DLD1 (cell line): ENCODE data around the gene LPP.

Experiments
- in situ Hi-C: cut with HindIII; loops from 2 replicates; pipeline ENCODE4 v1.10.0; 2017; ENCODE audit warnings: low sequenced_read_pairs

The LPP gene

DNA sequence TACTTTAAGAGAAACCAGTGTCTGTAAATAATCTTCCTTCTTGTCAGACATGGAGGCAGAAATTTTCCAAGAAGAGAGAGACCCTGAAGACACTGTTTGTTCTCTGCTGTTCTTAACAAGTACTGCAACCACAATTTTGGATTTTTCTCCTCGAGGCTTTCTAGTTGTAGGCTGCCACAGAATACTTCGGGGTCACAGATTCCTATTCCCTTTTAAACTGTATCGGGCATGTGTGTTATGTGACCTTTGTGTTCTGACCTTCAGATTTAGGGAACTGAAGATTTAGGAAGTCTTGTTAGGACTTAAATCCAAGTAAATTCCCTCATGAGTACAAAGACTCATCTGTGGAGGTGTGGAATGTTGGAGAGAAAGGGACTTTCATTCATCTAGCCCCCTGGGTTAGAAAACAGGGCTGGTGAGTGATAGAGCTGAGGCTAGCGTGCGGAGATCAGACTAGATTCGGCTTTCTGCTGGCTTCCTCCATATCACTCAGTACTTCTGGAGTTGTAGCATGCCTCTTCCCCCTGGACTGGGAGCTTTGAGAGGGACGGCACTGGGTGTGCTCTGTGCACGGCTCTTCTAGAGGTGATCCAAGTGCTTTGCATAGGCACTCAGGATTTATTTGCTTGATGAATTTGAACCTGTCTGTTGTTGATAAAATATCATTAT is 237.0 kb downstream of the LPP start:
- in situ Hi-C loops: no loop called here

- in situ Hi-C loops: no loop called here
Measured at GRCh38 chr3:188391592-188391991, 237.6 kb downstream of the LPP start.

DNA sequence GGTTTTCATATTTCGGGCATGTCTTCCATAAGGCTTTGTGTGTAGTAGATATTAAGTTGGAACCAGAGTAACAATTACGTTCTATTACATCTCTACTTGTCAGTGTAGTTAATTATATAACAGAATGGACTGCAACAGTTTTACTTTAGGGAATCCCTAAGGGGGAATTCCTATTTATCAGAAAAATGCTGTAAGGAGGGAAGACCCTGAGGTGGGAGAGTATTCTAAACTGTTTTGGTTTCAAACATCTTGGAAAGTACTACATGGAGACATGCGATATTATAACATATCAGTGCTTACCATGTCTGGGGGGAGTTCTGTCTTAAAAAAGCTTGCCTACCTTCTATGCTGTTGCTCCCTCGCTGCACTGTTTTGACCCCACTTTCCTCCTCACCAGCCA is 238.1 kb downstream of the LPP start:
- in situ Hi-C loops: no loop called here

GRCh38 chr3:188394623-188395022 is 240.7 kb downstream of the LPP start:
- in situ Hi-C loops: no loop called here

GRCh38 chr3:188396251-188396650 is 242.3 kb downstream of the LPP start:
- in situ Hi-C loops: no loop called here

- in situ Hi-C loops: no loop called here
Measured at GRCh38 chr3:188396900-188397299, 242.9 kb downstream of the LPP start.

DNA sequence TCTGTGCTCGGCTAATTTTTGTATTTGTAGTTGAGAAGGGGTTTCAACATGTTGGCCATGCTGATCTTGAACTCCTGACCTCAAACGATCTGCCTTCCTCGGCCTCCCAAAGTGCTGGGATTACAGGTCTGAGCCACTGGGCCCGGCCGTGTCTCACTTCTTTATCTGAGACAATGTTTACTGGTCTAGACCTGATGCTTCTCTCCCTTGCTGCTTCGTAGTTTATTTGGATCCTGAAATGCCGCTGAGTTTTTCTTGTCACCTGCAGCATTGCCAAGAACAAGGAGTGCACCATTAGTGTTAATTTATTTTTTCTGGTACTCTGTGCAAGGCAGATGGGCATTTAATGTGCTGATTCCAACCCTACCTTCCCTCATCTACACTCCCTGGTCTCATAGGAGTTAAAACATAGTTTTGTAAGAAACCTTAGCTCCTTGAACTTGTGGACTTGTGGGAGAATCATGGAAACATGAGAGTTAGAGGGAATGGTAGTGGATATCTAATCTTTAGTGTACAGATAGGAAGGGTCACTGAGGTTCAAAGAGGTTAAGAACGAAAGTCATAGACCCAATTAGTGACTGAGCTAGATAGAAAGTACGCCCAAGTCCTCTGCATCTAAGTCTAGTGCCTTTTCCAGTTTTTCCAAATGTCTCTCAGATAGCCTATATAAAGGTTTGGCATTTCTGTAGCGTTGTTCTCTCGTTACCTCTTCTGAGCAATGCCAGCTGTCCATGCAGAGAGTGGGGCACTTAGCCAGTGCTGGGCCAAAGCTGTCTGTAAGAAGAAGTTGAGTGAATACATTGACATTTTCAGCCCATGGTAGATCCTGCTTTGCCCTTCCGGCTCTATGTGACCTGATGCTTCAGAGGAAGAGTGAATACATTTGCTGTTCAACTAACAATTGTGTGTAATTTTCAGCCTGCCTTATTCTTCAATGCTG is 244.1 kb downstream of the LPP start:
- in situ Hi-C loops: no loop called here

GRCh38 chr3:188400494-188401243 is 246.7 kb downstream of the LPP start:
- in situ Hi-C loops: loop anchor here (25.0 kb wide), 1 partner anchor 663 kb away; the partner anchor contains the start of gene BCL6

- in situ Hi-C loops: loop anchor here (25.0 kb wide), 1 partner anchor 664 kb away; the partner anchor contains the start of gene BCL6
Measured at GRCh38 chr3:188401244-188401993, 247.5 kb downstream of the LPP start.

- in situ Hi-C loops: loop anchor here (25.0 kb wide), 1 partner anchor 665 kb away; the partner anchor contains the start of gene BCL6
Measured at GRCh38 chr3:188402229-188402628, 248.3 kb downstream of the LPP start.

- in situ Hi-C loops: loop anchor here (25.0 kb wide), 1 partner anchor 666 kb away; the partner anchor contains the start of gene BCL6
Measured at GRCh38 chr3:188403404-188403803, 249.4 kb downstream of the LPP start.

DNA sequence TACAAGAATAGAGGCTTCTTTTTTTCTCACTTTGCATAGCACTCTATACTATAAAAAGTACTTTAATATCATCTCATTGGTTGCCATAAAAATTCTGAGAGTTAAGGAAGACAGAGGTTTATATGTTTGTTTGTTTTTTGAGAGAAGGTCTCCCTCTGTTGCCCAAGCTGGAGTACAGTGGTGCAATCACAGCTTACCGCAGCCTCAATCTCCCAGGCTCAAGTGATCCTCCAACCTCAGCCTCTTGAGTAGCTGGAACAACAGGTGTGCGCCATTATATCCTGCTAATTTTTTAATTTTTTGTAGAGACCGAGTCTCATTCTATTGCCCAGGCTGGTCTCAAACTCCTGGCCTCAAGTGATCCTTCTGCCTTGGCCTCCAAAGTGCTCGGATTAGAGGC is 250.2 kb downstream of the LPP start:
- in situ Hi-C loops: loop anchor here (25.0 kb wide), 1 partner anchor 667 kb away; the partner anchor contains the start of gene BCL6

- in situ Hi-C loops: loop anchor here (25.0 kb wide), 1 partner anchor 667 kb away; the partner anchor contains the start of gene BCL6
Measured at GRCh38 chr3:188404701-188405100, 250.7 kb downstream of the LPP start.

GRCh38 chr3:188407158-188407880 is 253.4 kb downstream of the LPP start:
- in situ Hi-C loops: loop anchor here (25.0 kb wide), 1 partner anchor 670 kb away; the partner anchor contains the start of gene BCL6

- in situ Hi-C loops: loop anchor here (25.0 kb wide), 1 partner anchor 672 kb away; the partner anchor contains the start of gene BCL6
Measured at GRCh38 chr3:188408831-188409230, 254.9 kb downstream of the LPP start.

DNA sequence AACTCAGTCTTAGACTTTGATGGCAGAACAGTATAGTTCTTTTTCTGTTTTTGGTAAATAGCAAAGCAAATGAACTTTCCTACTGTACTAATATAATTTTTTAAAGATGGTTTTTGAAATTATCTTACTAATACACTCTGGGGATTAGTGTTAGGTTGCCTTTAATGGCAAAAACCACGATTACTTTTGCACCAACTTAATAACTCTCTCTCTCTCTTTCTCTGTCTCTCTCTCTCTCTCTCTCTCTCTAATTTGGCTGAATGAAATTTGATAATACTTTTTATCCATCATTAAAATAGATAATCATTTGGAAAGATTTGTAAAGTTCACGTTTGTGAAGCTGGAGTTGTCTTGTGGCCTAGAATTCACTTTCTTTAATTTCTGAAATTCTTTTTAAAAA is 257.8 kb downstream of the LPP start:
- in situ Hi-C loops: loop anchor here (25.0 kb wide), 1 partner anchor 674 kb away; the partner anchor contains the start of gene BCL6

- in situ Hi-C loops: loop anchor here (25.0 kb wide), 1 partner anchor 678 kb away; the partner anchor contains the start of gene BCL6
Measured at GRCh38 chr3:188415196-188415595, 261.2 kb downstream of the LPP start.

- in situ Hi-C loops: loop anchor here (25.0 kb wide), 1 partner anchor 679 kb away; the partner anchor contains the start of gene BCL6
Measured at GRCh38 chr3:188416041-188416440, 262.1 kb downstream of the LPP start.

- in situ Hi-C loops: loop anchor here (25.0 kb wide), 1 partner anchor 680 kb away; the partner anchor contains the start of gene BCL6
Measured at GRCh38 chr3:188417271-188417696, 263.3 kb downstream of the LPP start.
